ENCODE data around the gene TTC12.

TTC12 gene

DNA sequence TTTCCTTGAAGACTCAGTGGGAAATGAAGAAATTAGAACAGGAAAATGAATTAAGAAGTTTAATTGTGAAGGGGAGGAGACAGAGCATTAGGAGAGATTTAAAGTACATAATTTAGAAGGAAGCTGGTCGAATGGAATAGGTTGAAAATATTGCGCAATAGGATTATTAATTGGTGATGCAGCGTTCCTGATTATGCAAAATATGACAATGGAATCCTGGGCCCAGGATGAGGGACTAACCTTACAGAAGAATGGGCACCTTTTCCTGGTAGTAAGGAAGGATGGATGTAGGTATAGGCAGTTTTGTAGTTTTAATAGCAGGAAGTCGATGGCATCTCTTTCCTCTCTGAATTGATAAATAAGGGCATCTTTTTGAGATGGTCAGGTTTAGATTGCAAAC is 7.8 kb downstream of the TTC12 start:
- no peaks in the 10 kb centered on the region for H3K9me3 Mint-ChIP-seq
- ATAC-seq (replicated peaks) (no peak), DNase-seq (no peak)
- peaks cover 0 to 2% of the 10 kb centered on the region in 2 donors for H3K4me1 Mint-ChIP-seq
- no peak overlapping the region for H3K27ac Mint-ChIP-seq
- H3K36me3 Mint-ChIP-seq = peaks cover 34 to 42% of the 10 kb centered on the region in 2 donors
- H3K27me3 Mint-ChIP-seq = no peaks in the 10 kb centered on the region
- no peak overlapping the region for H3K4me3 Mint-ChIP-seq

DNA sequence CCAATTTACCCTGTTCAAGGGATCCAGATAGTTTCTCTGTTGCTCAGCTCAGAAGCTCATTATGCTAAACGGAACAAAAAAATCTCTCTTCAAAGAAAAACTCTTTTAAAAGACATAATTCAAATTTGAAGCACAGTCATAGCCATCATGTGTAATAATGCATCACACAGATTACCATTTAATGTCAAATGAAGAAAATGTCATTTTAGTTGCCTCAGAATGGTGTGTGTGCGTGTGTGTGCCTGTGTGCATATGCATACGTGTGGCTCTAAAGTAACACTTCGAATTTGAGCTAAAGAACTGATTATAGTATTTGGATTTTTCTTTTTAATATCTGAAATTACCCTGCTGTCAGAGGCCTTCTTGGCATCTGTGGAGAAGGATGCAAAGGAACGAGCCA is 9.9 kb downstream of the TTC12 start:
- H3K9me3 Mint-ChIP-seq = no peaks in the 10 kb centered on the region
- no peaks in the 10 kb centered on the region for H3K27me3 Mint-ChIP-seq
- DNase-seq = no peak
- H3K36me3 Mint-ChIP-seq = peaks cover 31 to 37% of the 10 kb centered on the region in 2 donors
- no peak overlapping the region for H3K27ac Mint-ChIP-seq
- no peaks in the 10 kb centered on the region for H3K4me1 Mint-ChIP-seq
- H3K4me3 Mint-ChIP-seq = no peak overlapping the region
- no peak for ATAC-seq (replicated peaks)

- Mint-ChIP-seq H3K4me1 (no peaks in the 10 kb centered on the region), H3K9me3 (no peaks in the 10 kb centered on the region), H3K36me3 (peaks cover 47 to 49% of the 10 kb centered on the region in 2 donors), H3K27ac (no peak overlapping the region), H3K4me3 (no peak overlapping the region), H3K27me3 (no peaks in the 10 kb centered on the region)
- DNase-seq (no peak), ATAC-seq (replicated peaks) (no peak)
These were observed 15.3 kb downstream of the TTC12 start for GRCh38 chr11:113329725-113330124.

DNA sequence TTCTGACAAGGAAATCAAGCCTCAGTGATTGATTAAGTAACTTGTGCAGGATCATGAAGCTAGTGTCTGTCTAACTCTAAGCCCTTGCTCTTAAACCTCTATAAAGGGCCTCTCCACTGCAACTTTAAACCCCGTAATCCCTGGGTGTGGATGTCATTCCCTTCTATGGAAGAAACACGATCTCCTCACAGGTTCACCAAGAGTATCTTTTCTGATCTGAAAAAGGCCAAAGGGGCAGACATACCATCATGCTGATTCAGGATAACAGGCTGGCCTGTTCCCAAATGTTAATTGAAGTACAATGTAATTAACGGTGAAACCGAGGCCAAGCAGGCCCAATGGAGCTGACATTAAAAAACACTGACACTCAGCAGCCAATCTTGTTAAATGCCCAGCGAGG is 17.1 kb downstream of the TTC12 start:
- no peak overlapping the region for H3K4me3 Mint-ChIP-seq
- H3K4me1 Mint-ChIP-seq = no peaks in the 10 kb centered on the region
- H3K36me3 Mint-ChIP-seq = peaks cover 48 to 58% of the 10 kb centered on the region in 2 donors
- H3K27me3 Mint-ChIP-seq = no peaks in the 10 kb centered on the region
- DNase-seq (no peak), ATAC-seq (replicated peaks) (no peak)
- H3K27ac Mint-ChIP-seq = no peak overlapping the region
- peaks cover 0 to 4% of the 10 kb centered on the region in 2 donors for H3K9me3 Mint-ChIP-seq

GRCh38 chr11:113332023-113332422 is 17.6 kb downstream of the TTC12 start:
- Mint-ChIP-seq H3K4me1 (no peaks in the 10 kb centered on the region), H3K27me3 (no peaks in the 10 kb centered on the region), H3K27ac (no peak overlapping the region), H3K36me3 (peaks cover 50 to 61% of the 10 kb centered on the region in 2 donors), H3K9me3 (peaks cover 0 to 4% of the 10 kb centered on the region in 2 donors), H3K4me3 (no peak overlapping the region)
- DNase-seq (no peak), ATAC-seq (replicated peaks) (no peak)

DNA sequence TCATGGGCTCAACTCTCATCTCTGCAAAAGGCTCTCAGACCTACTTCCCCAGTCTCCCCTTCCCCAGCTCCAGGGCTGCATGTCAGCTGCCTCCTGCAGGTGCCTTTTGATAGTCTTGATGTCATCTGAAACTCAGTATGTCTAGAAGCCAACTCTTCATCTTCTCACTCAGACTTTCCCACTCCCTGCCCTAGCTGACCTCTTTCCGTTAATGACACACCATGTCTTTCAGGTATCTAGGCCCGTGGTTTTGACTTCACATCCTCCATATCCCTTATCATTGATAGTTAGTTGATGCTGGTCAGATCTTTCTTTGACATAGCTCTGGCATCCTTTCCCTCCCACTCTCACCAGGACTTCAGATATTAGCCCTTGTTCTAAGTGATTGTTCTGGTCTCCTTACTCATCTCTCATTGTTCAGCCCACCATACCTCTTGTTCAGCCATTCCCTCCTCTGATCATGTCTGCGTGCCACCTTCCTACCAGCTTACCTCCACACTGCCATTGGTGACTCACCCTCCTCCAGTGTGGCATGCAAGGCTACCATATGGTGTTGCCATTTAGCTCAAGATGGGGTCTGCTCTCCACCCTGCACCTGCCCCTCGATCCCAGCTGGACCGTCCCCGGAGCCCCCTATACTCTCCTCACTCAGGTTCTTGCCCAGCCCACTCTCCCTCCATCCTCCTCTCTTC is 18.4 kb downstream of the TTC12 start:
- peaks cover 49 to 63% of the 10 kb centered on the region in 2 donors for H3K36me3 Mint-ChIP-seq
- ATAC-seq (replicated peaks) = no peak
- peaks cover 0 to 4% of the 10 kb centered on the region in 2 donors for H3K9me3 Mint-ChIP-seq
- H3K4me3 Mint-ChIP-seq = no peak overlapping the region
- H3K27ac Mint-ChIP-seq = no peak overlapping the region
- no peaks in the 10 kb centered on the region for H3K4me1 Mint-ChIP-seq
- H3K27me3 Mint-ChIP-seq = no peaks in the 10 kb centered on the region
- DNase-seq = no peak

DNA sequence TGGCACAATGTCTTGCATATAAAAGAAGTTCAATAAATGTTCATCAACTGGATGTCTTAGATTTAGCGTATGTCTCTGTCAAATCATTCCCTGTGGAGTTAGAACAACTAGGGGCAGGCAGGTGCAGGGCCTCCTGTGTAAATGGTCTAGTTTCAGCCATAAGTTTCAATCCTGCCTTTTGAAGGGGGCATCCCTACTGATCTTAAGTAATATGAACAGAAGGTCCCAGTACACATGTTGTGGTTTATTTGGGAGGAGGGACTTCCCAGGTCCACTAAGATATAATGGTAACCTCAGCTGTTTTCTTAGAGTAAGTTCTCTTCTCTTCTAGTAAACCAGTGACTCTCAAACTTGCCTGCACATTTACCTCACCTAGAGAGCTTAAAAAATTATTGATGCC is 19.8 kb downstream of the TTC12 start:
- no peaks in the 10 kb centered on the region for H3K4me1 Mint-ChIP-seq
- no peak overlapping the region for H3K27ac Mint-ChIP-seq
- no peak for DNase-seq
- no peak overlapping the region for H3K4me3 Mint-ChIP-seq
- no peak for ATAC-seq (replicated peaks)
- no peaks in the 10 kb centered on the region for H3K27me3 Mint-ChIP-seq
- peaks cover 52 to 67% of the 10 kb centered on the region in 2 donors for H3K36me3 Mint-ChIP-seq
- peaks cover 0 to 4% of the 10 kb centered on the region in 2 donors for H3K9me3 Mint-ChIP-seq

DNA sequence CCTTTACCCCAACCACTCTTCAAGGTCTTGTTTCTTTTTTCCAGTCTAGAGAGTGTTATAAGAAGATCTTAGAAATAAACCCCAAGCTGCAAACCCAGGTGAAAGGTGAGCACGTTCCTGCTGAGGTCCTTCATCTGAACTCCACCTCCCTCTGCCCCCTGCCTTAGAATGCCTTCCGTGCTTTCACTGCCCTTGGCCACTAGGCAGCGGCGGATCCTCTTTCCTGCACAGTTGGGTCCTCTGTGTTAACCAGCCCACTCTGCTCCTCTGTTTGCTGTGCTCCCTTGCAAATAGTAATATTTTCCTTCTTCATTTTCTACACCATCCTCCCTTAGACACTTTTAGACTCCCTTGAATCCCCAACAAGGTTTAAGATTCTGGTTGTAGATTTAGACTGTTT is 24.3 kb downstream of the TTC12 start:
- ATAC-seq (replicated peaks) = no peak
- Mint-ChIP-seq H3K4me1 (no peaks in the 10 kb centered on the region), H3K27ac (no peak overlapping the region), H3K27me3 (no peaks in the 10 kb centered on the region), H3K4me3 (no peak overlapping the region), H3K36me3 (peaks cover 39 to 68% of the 10 kb centered on the region in 2 donors), H3K9me3 (peaks cover 0 to 4% of the 10 kb centered on the region in 2 donors)
- no peak for DNase-seq

DNA sequence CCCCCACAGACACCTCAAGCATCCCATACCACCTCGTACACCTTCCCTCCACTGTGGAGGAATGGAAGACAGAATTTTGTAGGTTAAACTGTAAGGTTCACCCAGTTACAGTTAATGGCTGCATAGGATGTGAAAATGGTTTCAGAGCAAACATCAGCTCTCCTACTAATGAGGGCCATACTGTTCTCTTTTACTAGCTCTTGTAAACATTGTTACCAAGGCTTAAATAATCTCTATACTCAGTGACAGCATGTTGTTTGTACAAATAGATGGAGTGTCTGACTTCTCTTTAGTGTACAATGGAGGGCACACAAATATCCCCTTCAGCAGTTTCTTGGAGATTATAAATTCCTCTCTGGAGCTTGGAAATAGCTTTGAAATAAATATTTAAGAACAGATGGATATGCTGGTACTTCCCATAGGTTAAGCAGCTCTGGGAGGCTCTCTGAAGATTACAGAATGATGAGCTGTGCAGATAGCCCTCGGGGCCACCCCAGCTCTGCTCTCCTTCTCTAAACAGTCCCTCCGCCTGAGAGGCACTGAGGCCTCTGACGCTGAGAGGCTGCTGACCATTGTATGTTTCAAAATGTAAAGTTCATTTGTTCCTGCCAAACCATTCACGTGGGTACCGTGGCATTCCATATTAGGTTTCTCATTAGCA is 25.7 kb downstream of the TTC12 start:
- Mint-ChIP-seq H3K27ac (no peak overlapping the region), H3K27me3 (no peaks in the 10 kb centered on the region), H3K4me1 (no peaks in the 10 kb centered on the region), H3K9me3 (peaks cover 0 to 4% of the 10 kb centered on the region in 2 donors), H3K4me3 (no peak overlapping the region), H3K36me3 (peaks cover 41 to 72% of the 10 kb centered on the region in 2 donors)
- ATAC-seq (replicated peaks) = no peak
- no peak for DNase-seq

DNA sequence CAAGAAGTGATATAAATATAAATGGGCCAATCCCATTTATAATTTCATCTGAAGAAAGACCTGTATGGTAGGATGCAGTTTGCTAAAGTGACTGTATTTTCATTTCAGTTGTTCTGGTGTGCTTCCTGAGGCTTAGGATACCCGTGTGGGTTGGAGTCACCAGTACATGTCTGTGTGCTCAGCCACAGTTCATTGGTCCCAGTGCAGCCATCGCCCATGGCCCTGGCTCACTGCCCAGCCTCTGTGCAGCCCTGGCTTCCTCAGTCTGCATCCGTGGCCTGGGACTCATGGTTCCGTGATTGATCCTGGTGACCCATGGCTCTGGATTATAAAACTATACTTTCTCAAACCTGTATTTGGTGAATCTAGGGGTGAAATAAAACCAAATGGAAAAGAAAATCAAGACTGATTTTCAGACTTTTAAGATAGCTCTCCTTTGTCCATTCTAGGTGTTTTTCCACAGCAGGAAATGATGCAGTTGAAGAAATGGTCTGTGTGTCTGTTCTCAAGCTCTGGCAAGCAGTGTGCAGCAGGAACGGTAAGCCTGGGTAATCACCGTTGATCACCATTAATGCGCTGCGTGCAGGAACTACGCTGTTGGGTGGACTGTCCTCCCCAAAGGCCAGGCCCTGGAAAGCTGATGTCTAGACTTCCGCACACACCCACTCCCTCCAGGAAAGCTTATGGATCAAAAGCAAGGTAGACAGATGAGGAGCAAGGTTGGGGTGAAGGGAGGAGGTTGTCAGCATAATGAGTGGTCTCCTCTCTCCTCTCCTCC is 27.2 kb downstream of the TTC12 start:
- Mint-ChIP-seq H3K27ac (no peak overlapping the region), H3K27me3 (no peaks in the 10 kb centered on the region), H3K36me3 (peaks cover 33 to 65% of the 10 kb centered on the region in 2 donors), H3K9me3 (no peaks in the 10 kb centered on the region), H3K4me1 (no peaks in the 10 kb centered on the region), H3K4me3 (no peak overlapping the region)
- no peak for DNase-seq
- no peak for ATAC-seq (replicated peaks)

GRCh38 chr11:113345978-113346377 is 31.6 kb downstream of the TTC12 start:
- H3K36me3 Mint-ChIP-seq = peaks cover 32 to 59% of the 10 kb centered on the region in 2 donors
- H3K9me3 Mint-ChIP-seq = no peaks in the 10 kb centered on the region
- H3K4me1 Mint-ChIP-seq = no peaks in the 10 kb centered on the region
- DNase-seq = no peak
- H3K4me3 Mint-ChIP-seq = no peak overlapping the region
- H3K27ac Mint-ChIP-seq = no peak overlapping the region
- ATAC-seq (replicated peaks) = no peak
- no peaks in the 10 kb centered on the region for H3K27me3 Mint-ChIP-seq

DNA sequence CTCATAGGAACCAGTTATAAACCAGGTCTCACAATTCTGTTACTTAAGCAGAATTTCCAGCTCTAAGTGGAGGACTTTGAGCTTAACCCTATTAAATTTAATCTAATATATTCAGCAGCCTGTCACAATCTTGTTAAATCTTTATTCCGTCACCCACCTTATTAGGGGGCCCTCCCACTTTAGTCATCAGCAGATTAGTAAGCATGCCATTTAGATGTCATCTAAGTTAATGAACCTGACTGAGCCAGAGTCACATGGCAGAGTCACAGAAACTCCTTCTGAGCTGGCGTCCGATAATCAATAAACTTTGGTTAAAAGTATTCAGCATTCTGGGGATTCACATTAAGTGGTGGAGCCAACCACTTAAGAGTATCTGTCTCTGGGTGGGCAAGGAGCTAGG is 35.1 kb downstream of the TTC12 start:
- no peak for DNase-seq
- peaks cover under 1 to 3% of the 10 kb centered on the region in 2 donors for H3K9me3 Mint-ChIP-seq
- no peak overlapping the region for H3K4me3 Mint-ChIP-seq
- peaks cover 46 to 69% of the 10 kb centered on the region in 2 donors for H3K36me3 Mint-ChIP-seq
- no peak overlapping the region for H3K27ac Mint-ChIP-seq
- H3K4me1 Mint-ChIP-seq = no peaks in the 10 kb centered on the region
- no peak for ATAC-seq (replicated peaks)
- no peaks in the 10 kb centered on the region for H3K27me3 Mint-ChIP-seq

GRCh38 chr11:113350336-113351067 is 36.1 kb downstream of the TTC12 start:
- no peaks in the 10 kb centered on the region for H3K4me1 Mint-ChIP-seq
- no peaks in the 10 kb centered on the region for H3K27me3 Mint-ChIP-seq
- ATAC-seq (replicated peaks) = no peak
- H3K27ac Mint-ChIP-seq = no peak overlapping the region
- DNase-seq = no peak
- peaks cover 53 to 72% of the 10 kb centered on the region in 2 donors for H3K36me3 Mint-ChIP-seq
- no peak overlapping the region for H3K4me3 Mint-ChIP-seq
- H3K9me3 Mint-ChIP-seq = peaks cover 9% of the 10 kb centered on the region in 2 donors

- no peak overlapping the region for H3K4me3 Mint-ChIP-seq
- H3K9me3 Mint-ChIP-seq = peaks cover 14 to 15% of the 10 kb centered on the region in 2 donors
These were observed 36.7 kb downstream of the TTC12 start for GRCh38 chr11:113351068-113351450.

More at GRCh38 chr11:113351068-113351450, 36.7 kb downstream of the TTC12 start:
- Mint-ChIP-seq H3K36me3 (peaks cover 58 to 74% of the 10 kb centered on the region in 2 donors), H3K27ac (no peak overlapping the region), H3K27me3 (no peaks in the 10 kb centered on the region), H3K4me1 (no peaks in the 10 kb centered on the region)
- DNase-seq = no peak
- no peak for ATAC-seq (replicated peaks)
